NCI-H510A (cell line): ENCODE data around the gene C19orf25.
"Not testable (repeated sequence)": the region's sequence is repeated elsewhere in the genome, so short reads cannot be mapped to it uniquely, and the experiment has no call there.

Experiments
- DNase-seq: peaks from one replicate; lab custom pipeline; 2025; lab: John Stamatoyannopoulos, UW

C19orf25 gene

DNA sequence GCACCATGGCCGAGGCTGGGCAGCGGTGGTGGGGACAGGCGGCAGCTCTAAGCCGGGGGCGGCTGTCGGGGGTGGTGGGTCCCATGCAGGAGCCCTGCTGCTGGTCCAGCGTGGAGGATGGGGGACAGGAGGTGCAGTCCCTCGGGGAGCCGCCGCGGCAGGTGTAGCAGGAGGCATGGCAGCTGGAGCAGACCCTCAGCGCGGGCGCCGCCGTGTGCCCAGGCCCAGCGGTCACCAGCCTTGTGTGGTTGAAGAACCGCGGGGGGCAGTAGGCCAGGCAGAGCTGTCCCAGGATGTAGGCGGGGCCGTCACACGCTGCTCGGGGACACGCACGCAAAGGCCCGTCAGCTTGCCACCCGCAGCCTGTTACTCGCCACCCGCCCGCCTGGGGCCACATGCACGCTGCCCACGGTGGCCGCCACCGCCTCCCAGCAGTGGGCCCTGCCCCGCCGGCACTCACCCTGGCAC, 2.9 kb upstream of the C19orf25 start:
- no peak for DNase-seq

DNA sequence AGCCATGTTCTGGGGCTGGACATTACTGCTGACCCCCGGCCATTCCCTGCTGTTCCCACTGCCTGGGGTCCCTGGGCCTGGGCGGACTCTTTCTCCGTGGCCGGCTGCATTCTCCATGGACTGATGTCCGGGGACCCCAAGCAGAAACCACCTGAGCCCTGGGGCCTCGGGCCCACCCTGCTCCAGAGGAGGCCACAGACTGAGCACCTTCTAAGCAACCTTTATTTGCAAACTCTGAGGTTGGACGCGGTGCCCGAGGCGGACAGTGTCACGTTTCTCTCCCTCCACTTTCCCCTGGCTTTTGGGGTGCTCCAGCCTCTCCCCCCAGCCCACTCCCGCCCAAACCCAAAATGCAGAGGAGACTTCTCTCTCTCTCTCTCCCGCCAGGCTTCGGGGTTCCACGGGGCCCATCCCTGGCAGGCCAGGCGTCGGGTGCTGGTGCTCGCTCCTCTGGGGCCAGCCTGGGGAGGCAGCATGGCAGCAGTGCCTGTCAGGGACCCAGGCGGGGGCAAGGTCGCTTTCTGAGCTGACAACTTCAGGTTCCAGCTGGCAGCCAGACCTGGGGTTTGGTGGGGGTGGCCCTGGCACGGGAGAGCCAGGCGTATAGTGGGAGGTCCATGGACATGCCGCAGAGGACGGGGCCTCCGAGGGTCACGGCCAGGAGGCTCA, 2.3 kb upstream of the C19orf25 start:
- no peak for DNase-seq

DNA sequence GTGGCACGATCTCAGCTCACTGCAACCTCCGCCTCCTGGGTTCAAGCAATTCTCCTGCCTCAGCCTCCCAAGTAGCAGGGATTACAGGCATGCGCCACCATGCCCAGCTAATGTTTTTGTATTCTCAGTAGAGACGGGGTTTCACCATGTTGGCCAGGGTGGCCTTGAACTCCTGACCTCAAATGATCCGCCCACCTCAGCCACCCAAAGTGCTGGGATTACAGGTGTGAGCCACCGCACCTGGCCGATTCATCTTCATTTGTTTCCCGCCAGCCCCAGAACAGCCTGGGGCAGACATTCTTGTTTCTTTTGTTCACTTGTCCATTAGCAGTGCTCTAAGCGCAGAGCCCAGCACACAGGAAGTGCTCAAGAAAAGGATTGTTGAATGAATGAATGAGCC, 2.0 kb downstream of the C19orf25 start:
- not testable (repeated sequence) for DNase-seq

DNA sequence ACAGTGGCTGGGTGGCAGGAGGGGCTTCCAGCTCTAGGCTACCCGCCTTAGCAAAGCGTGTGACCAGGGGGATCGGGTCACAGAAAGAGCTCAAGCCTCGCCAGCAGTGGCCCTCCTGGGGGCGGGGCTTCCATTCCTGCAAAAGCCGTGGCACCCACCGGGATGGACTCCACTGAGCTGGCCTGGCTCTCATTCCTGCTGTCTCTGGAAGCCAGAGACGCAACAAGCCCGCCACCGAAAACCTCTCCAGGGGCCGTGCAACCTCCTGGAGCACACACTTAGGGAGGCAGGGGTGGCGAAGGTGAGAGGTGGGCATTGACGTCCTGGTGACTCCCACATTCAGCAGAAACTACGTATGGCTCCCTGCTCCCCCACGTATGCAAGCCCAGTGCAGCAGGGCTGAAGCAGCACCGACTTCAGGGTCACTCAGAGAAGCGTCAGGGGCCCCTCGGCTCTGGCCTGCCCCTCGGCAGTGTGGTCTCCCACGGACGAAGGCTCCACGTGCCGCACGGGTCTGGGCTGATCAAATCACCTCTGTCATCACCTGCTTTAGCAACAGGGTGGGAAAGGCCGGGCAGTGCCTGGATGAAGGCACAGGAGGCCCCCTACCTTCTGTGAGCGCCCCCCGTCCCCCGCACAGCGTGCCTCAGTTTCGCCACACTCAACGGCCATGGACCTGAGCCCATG, 3.1 kb downstream of the C19orf25 start:
- DNase-seq = no peak

DNA sequence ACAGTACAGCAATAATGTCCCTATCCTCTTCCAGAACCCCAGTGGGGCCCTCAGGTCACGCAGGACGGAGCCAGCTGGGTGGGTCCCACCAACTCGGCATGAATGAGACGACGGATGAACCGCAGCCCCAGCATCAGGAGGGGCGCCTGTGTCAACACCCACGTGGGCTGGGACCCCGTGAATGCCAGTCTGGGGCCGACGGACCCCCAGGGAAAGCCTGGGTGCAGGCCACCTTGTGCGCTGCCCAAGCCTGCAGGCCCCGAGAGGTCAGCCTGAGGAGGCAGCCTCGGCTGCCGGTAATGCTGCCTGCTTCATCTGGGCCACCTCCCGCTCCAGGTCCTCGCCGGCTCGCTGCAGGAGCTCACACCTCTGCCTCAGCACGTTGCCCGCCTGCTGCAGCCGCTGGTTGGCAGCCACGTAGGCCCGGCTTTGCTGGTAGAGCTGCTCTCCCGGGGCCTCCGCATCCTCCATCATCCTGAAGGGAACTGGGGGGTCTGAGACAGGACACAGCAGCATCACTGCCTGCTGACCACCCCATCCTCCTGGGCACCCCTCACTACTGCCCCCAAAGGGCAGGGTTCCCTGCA, 4.2 kb downstream of the C19orf25 start:
- DNase-seq = no peak

DNA sequence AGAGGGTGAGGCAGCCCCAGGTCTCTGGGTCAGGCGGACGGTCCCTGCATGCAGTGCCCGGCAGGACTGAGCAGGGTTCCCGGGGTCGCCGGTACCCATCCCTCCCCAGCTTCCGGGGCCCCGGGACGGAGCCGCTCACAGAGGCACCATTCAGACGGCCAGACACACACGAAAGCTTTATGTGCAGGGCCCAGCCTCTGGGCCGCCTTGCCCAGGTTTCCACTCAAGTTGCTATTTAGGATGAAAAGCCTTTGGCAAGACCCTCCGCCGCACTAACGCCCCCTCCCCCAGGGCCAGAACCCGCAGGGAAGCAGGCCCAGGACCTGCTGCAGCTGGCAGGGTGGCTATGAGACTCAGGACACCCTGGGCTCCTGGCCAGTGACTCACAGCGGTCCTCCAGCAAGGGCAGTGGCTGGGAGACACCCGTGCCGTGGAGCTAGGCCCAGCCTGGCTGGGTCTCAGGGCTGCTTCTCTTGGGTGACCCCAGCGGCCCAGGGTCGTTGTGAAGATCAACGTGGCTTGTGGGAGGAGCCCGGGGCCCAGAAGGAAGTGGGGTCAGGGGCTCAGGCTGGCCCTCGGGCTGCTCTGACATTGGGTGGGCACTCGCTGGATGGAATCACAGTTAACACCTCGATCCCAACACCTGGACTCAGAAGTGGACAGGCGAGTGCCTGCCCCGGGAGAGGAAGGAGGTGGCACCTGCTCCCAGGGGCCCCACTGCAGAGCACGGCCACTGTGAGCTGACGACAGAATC, 4.8 kb downstream of the C19orf25 start:
- DNase-seq = no peak

DNA sequence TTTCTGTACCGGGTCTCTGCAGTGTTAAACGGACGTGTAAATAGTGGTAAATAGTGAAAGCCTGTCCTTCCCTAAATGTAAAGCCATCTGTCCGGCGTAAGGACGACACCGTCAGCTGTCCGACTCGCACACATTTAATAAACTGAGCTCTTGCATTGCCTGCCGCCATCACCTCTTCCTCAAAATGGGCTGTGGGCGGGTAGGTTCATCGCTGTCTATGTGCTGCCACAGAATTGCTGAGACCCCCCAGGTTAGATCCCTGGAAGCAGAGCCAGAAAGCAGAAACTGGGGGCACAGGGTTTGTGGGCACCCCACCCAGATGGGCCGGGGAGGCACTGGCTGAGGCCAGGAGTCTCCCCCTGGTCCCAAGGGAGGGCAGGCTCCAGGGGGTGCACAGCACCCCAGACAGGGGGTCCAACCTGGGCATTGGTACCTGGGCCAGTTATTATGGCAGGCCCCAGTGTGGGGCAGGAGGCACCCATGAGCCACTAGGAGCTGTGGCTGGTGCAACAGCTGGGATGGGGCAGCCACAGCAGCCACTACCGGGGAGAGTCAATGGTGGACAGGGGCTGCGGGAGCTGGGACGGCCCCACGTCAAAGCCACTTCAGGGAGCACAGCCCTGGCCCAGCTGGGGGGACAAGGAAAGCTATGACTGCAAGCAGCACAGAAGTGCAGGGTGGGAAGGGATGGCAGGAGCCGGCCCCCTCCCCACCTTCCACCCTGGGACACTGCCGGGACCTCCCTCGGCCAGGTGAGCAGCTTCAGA, 5.7 kb downstream of the C19orf25 start:
- no peak for DNase-seq

DNA sequence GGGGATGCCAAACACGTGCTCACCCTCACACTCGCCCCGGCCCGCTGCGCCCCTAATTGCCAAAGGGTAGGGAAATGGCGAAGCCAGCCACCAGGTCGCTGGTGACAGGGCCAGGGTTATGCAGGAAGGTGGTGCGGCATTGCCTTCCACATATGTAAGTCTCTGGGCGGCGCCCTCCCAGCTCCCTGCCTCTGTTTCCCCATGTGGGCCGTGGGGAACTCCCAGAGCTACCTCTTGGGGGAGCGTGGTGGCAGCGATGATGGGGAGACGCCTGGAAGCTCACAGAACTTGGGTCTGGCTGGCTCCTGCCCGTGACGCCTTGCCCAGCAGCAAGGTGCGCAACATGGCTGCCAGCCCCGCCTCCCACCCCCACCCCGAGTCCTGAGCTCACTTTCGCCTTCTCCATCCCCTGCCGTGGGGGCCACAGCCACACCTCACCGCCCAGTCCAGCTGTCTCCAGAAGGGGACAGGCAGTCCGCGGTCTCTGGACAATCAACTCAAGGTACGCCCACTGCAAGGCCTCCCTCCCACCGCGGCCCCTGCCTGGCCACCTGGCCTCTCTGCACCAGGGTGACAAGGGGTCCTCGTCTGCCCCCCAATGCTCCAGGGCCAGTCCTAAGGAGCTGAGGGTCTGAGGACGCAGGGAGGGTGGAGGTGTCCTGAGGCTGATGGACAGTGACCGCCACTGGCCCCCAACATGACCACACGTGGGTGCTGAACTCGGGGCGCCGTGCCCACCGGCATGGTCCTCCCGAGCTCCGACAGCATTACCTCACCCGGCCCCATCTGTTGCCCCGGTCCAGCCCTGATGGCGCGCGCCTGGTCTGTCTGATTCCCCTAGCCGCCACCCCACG, 6.6 kb downstream of the C19orf25 start:
- DNase-seq = no peak

DNA sequence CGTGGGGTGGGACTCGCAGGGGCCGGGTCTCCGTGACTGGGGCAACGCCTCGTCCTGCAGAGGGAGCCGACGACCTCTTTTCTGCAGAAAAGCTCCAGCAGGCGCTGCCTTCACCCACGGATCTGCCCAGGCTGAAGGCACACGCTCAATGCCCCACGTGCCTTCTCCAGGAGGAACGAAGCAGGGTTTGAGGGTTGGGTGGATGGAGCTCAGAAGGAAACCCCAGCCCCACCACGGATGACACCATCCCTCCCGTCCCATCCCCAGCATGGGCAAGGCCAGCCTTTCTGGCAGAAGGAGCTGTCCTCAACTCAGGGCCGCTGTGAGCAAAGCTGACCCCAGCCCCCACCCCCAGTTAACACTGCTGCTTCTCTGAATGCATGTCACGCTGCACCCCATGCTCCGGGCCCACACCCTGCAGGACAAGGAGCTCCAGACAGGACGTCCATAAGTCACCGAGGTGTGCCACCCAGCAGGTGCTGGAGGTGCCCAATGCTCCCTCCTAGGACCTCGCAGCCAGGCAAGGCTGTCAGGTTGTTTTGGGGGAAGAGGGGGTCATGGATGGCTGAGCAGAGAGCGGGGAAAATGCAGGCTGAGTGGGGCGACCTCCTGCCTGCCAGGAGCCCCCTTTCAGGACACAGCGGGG, 7.4 kb downstream of the C19orf25 start:
- DNase-seq = no peak

DNA sequence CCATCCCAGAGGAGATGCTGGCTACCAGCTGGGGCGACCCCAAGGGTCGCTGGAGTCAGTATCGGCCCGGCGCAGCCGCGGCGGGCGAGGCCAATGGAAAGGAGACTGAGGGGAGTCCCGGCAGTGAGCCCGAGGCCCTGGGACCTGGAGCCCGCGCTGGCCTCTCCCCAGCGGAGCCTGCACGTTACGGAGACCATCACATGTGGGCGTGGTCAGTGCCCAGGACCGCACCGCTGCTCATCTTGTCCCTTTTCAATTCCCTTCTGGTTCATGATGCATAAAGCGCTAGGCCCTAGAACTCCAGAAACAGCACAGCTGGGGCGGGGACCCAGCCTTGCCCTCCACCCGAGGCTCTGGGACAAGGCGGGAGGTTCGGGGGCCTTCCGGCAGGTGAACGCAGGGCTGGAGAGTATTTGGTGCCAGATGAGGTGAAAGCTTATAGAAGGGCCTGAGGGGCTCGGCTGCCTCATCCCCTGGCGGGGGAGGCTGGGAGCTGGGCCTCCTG, 8.0 kb downstream of the C19orf25 start:
- DNase-seq = no peak

DNA sequence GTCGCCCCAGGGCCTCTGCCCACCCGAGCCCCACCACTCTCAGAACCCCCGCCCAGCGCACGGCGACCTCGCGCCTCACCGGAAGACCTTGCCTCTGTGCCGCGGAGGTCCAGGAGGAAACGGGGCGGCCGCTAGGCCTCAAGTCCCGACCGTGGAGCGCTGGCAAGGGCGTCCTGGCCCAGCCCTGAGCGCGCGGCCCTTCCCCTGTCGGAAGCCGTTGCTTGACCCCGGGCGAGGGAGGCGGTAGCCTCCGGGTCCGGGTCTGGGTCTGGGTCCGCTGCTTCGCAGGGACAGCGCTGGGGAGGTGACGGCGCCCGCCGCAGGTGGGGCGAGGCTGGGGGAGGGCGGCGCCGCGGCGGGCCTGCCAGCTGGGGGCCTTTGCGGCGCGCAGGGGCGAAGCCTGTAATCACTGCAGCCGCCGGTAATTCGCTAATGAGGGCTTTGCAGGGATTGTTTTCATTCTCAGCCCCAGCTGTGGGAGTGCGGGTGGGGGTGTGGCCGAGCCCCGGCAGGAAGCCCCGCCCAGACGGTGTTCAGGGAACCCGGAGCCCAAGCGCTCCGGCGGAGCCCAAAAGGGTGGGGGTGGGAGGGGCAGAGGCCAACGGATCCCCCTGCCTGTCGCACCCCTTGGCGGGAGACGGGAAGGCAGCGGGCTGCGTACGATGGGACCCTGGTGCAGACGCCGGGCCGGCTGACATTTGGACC, 8.6 kb downstream of the C19orf25 start:
- no peak for DNase-seq

DNA sequence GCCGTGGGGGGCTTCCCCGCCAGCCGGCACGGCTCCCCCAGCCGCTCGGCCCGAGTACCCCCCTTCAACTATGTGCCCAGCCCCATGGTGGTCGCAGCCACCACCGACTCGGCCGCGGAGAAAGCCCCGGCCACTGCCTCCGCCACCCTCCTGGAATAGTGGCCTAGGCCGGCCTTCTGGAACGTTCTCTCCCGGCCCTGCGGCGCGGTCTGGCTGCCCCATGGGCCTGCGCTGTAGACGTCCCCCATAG, 9.0 kb downstream of the C19orf25 start:
- no peak for DNase-seq

DNA sequence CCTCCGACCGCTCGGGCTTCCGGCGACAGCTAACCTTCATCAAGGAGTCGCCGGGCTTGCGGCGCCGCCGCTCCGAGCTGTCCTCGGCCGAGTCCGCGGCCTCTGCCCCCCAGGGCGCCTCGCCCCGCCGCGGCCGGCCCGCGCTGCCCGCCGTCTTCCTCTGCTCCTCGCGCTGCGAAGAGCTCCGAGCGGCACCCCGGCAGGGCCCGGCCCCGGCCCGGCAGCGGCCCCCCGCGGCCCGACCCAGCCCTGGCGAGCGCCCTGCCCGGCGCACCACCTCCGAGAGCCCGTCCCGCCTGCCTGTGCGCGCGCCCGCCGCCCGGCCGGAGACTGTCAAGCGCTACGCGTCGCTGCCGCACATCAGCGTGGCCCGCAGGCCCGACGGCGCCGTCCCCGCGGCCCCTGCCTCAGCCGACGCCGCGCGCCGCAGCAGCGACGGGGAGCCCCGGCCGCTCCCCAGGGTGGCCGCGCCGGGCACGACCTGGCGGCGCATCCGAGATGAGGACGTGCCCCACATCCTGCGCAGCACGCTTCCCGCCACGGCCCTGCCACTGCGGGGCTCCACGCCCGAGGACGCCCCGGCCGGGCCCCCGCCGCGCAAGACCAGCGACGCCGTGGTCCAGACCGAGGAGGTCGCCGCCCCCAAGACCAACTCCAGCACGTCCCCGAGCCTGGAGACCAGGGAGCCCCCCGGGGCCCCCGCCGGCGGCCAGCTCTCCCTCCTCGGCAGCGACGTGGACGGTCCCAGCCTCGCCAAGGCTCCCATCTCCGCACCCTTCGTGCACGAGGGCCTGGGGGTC, 9.6 kb downstream of the C19orf25 start:
- no peak for DNase-seq

DNA sequence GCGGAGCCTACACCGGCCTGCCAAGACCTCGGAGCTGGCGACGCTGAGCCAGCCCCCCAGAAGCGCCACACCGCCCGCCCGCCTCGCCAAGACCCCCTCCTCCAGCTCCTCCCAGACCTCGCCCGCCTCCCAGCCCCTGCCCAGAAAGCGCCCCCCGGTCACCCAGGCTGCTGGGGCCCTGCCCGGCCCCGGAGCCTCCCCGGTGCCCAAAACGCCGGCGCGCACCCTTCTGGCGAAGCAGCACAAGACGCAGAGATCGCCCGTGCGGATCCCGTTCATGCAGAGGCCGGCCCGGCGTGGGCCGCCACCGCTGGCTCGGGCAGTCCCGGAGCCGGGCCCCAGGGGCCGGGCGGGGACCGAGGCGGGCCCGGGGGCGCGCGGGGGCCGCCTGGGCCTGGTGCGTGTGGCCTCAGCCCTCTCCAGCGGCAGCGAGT, 10.2 kb downstream of the C19orf25 start:
- DNase-seq = no peak

DNA sequence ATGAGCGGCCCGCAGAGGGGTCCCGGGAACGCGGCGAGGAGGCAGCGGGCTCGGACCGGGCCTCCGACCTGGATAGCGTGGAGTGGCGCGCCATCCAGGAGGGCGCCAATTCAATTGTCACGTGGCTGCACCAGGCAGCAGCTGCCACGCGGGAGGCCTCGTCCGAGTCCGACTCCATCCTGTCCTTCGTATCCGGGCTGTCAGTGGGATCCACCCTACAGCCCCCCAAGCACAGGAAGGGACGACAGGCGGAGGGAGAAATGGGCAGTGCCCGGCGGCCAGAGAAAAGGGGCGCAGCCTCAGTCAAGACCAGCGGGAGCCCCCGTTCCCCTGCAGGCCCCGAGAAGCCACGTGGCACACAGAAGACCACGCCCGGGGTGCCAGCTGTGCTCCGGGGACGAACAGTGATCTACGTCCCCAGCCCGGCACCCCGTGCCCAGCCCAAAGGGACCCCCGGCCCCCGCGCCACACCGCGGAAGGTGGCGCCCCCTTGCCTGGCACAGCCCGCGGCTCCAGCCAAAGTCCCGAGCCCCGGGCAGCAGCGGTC, 10.7 kb downstream of the C19orf25 start:
- no peak for DNase-seq

DNA sequence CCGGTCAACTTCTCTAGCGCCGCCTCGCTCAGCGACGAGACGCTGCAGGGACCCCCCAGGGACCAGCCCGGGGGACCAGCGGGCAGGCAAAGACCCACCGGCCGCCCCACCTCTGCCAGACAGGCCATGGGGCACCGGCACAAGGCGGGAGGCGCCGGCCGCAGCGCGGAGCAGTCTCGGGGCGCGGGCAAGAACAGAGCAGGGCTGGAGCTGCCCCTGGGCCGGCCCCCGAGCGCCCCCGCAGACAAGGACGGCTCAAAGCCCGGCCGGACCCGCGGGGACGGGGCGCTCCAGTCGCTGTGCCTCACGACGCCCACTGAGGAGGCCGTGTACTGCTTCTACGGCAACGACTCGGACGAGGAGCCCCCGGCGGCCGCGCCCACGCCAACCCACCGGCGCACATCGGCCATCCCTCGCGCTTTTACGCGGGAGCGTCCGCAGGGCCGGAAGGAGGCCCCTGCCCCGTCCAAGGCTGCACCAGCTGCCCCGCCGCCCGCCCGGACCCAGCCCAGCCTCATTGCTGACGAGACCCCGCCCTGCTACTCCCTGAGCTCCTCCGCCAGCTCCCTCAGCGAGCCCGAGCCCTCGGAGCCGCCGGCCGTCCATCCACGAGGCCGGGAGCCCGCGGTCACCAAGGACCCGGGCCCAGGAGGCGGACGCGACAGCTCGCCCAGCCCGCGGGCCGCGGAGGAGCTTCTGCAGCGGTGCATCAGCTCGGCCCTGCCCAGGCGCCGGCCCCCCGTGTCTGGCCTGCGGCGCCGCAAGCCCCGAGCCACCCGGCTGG, 11.3 kb downstream of the C19orf25 start:
- no peak for DNase-seq

DNA sequence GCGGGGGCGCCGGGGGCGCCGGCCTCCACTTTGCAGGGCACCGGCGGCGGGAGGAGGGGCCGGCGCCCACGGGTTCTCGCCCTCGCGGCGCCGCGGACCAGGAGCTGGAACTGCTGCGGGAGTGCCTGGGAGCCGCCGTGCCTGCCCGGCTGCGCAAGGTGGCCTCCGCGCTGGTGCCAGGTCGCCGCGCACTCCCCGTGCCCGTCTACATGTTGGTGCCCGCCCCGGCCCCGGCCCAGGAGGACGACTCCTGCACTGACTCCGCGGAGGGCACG, 11.9 kb downstream of the C19orf25 start:
- DNase-seq = no peak
